NCI-H226 (cell line): ENCODE results near the gene MCM3AP.

ENCODE experiments used
- DNase-seq: peaks from one replicate; pipeline ENCODE4 v3.0.0-alpha.2; 2015

Gene MCM3AP

DNA sequence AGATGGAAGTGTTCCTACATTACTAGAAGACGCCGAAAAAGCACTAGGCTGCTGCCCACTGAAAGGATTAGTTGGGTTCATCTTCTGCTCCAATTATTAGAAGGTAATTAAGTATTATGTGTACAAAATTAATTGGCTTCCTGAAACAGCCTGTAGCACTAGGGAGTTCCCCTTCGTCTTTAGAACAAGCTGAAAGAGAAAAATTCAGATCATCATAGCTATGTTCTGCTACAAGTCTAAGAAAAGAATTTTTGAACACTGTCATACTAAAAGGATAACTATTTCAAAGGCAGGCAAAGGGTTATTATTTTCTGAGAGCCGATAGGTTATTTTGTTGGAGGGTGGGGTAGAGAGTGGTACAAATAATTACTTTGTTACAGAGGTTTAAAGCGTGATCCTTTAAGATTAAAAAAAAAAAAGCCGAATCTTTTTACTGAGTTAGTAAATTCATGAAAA, at the start of gene MCM3AP:
MCM3AP (minus strand) TSS at position 406 of the 456 bp plus-strand sequence; CDS start at position 81, 325 bp downstream.
- DNase-seq: no peak

DNA sequence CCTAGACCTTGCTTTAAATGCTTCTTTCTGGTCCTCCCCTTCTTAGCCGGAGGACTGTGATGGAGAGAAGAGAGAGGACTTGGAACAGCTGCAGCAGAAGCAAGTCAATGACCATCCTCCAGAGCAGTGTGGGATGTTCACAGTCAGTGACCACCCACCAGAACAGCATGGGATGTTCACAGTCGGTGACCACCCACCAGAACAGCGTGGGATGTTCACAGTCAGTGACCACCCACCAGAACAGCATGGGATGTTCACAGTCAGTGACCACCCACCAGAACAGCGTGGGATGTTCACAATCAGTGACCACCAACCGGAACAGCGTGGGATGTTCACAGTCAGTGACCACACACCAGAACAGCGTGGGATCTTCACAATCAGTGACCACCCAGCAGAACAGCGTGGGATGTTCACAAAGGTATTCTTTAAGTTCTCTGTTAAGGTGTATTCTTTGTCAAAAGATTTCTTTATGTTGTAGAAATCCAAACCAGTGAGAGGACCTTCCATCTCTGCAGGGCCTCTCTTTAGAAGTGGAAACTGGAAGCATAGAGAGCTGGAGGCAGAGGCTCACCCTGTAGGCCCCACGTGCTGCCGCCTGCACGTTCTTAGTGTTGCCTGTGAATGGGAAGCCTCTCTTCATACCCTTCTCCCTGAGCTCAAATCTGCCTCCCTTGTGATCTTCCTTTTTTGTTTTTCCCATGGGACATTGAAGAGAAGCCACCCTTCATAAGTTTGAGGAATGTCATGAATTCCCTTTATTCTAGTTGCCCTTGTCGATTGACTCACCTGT, 49.1 kb upstream of the MCM3AP start:
- DNase-seq: no peak

DNA sequence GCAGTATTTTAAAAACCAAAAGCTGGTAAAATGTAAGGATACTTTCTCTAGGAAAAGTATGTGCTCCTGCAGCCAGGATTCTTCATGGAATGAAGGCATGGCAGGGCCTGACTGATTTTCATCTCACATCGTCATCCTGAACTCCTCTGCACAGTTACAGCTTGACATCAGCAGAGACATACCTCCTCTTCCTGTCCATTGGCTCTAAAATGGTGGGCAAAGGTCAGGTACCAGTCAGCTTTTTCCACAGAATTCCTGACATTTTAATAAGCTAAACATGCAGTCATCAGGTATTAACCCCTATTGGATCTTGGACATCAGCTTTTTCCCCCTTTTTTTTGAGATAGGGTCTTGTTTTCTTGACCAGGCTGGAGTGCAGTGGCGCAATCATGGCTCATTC, 44.4 kb upstream of the MCM3AP start:
- no peak for DNase-seq

DNA sequence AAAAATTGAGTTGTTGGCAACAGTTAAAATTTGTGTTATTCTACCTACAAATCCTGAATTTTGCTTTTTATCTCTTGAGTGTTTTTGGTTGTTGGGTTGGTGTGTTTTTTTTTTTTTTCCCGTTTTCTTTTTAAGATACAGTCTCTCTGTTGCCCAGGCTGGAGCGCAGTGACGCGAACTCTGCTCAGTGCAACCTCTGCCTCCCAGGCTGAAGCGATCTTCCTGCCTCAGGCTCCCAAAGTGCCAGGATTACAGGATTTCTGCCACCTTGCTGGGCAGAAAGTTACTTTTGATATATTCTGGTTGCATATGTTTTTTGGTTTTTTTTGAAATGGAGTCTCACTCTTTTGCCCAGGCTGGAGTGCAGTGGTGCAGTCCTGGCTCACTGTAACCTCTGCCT, 42.7 kb upstream of the MCM3AP start:
- no peak for DNase-seq

DNA sequence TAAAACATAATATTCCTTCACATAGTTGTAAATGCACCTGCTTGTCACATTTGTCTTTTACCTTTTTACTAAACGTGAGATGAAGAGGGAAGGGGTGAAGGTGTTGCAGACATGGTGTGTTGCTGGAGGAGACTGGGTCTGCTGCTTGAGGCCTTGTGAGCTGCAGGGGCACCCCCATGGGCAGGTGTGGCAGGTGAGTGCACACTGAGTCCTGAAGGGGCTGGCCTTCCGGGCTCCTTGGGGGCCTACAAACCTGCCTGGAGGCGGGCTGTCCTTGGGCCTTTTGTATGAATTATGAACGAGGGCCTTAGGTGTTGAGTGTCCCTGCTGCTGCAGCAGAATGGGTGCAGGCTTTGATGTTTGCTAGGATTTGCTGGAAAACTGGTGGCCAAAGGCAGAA, 42.3 kb upstream of the MCM3AP start:
- no peak for DNase-seq

DNA sequence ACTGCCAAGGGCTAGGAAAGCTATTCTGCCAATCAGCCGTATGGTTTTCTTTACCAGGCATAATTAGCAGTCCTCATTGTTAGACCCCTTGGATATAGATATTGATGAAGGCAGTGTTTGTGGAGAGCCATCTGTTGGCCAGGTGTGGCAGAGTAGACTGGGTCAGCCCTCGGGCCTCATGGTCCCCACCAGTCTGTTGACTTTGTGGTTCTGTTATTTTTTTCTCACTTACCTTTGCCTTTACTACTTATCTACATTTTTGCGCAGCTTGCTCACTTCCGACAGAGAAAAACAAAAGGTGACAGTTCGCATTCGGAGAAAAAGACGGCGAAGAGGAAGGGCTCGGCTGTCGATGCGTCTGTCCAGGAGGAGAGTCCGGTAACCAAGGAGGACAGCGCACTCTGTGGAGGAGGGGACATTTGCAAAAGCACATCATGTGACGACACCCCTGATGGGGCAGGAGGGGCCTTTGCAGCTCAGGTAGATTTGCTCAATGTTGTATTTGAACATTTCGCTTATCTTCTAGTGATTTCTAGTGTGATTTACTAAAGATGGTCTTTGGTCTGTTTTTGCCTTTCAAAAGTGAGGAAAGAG, 40.8 kb upstream of the MCM3AP start:
- DNase-seq: no peak

DNA sequence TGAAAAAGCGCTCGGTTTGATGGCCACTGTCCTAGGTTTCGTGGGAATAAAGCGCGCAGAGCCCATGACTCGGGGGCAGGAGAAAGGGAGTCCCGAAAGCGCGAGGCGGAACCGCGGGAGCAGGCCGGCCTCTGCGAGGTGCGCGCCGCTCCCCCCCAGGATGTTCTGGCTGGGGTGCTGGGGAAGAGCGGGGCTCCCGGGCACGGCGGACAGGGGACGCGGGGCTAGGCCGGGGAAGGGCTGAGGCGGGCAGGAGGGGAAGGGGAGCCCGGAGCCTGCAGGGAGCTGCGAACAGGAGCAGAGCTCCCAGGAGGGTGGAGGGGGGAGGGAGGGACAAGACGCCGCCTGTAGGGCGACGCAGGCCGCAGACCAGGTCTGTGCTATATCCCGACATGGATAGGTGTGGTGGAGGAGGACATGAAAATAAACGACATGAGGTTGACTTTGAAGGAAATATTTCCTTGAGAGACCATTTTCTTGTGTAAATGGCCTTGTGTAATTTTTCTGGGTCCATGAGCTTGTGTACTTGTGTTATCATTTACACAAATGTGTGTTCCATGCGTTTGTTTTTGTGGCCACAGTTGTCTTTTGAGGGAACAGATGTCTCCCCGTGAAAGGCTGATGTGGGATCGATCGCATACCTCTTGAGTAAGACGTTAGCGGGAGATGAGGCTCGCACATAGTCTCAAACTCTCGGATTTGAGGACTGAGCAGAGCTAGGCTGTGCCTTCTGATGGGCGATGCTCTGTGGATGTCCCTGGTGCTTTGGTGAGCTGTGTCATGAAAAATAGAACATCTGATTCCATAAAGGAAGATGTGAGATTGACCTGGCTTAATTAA, 39.9 kb upstream of the MCM3AP start:
- DNase-seq: peak; percentile 43

DNA sequence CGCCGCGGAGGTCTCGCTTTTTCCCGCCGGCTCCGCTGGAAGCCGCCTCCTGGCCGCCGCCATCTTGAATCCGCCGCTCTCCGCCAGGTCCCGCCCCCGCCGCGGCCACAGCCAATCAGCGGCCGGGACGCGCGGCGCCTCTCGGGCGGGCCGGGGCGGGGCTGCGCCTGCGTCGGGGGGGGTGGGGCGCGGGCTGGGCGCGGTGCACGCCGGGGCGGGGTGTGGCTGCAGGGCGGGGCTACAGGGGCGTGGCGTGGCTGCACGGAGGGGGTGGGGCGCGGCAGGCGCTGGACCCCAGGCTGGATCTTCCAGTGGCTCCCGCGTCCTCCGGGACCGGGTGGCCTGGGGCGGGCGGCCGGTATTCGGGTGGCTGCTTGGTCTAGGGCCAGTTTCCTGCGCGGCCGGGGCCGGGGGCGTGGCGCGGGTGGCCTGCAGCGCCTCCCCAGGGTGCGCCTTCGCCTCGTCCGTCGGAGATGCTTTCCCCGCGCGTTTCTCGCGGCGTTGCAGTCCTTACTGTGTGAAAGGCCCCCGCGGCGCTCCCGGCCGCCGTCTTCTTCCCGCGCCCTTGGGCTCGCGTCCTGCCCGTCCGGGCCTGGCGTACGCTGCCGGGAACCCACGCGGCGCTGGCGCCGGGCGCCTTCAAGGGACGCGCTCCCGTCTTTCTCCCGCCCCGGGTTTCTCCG, 39.1 kb upstream of the MCM3AP start:
- DNase-seq: peak; percentile 54

DNA sequence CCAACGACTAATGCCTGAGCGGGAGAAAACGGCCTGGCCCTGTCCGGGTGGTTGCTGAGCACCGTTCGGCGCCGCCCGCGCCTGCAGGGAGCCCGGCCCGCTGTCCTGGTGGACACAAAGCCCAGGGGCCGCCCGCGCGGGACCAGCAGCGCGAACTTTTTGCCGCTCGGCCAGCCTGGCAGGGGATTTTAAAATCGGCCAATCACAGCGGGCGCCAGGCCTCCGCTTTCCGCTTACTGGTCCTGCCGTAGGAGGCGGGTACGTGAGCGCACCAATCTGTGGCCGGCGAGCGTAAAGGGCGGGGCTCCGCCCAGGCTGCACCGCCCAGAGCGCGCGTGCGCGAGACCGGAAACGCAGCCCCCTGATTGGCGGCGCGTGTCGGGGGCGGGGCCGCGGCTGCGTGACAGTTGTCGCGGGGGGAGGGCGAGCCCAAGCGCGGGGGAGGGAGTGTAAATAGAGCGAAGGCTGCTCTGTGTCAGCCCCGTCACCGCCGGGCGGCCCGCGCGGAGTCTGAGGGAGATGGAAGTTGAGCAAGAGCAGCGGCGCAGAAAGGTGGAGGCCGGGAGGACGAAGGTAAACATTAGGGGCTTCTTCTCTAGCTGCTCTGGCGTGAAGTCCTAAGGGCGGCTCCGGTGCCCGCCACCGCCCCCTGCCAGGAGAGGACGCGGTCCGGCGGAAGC, 38.4 kb upstream of the MCM3AP start, which contains the start of the genes C21orf58 and PCNT:
C21orf58 (minus strand) TSS at position 161 of the 680 bp plus-strand sequence. CDS start 1,132 bp downstream, outside the sequence.
PCNT (plus strand) TSS at position 447 of the 680 bp plus-strand sequence; CDS start at position 520, 73 bp downstream.
- DNase-seq: peak; percentile 95

DNA sequence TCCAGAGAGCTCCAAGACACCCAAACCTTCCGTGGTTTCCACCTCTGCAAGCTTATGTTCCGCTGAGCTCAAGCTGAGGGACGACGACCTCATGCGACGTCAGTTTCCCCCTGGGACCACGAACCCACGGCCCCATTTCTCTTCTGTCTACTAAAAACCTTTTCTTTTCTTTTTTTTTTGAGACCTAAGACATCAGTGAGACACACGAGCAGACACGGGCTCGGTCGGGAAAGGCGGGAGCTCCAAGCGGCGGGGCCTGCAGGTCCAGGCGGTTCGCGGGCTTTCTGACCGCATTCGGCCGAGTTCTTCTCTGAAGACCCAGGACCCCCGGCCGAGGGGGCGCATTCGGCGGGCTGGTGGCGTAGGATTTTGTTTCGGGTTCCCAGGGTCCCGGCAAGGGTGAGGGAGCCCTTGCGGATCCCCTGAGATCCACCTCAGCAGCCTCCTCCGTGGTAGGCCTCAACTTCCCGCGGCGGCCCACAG, 37.9 kb upstream of the MCM3AP start:
- DNase-seq: no peak

DNA sequence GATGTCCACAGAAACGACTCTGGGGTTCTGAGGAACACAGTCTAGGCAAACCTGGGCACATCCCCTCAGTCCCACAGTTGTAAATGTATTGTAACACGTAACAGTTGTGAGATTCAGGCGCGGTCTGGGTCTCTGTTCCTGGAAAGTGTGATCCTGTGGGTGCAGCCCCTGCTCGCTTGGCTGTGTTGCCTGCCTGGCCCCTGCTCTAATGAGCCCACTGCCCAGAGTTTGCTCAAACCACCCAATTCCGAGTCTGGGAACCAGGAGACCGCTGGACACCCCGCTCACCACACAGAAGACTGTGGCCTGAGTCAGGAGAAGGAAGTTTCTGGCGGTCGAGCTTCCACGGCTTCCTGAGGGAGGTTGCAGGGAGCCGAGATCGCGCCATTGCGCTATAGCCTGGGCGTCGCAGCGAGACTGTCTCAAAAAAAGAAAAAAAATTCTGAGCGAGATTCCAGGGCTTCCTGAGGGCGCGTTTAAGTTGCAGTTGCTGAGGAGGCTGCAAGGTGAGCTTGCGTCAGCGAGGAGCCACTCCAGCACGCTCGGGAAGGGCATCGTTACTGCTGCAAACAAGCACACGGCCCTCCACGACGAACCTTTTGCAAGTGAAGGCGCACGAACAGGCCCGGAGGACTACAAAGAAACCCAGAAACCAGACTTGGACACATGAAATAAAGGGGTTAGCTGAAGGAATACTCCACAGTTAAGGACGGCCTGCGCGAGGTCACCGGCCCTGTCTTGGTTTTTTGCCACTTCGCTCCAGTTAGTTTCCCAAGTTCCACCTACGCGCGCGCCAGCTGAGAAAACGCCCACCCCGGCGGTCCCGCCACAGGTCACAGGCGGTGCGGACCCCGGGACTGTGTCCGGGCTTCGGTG, 37.2 kb upstream of the MCM3AP start:
- DNase-seq: no peak

DNA sequence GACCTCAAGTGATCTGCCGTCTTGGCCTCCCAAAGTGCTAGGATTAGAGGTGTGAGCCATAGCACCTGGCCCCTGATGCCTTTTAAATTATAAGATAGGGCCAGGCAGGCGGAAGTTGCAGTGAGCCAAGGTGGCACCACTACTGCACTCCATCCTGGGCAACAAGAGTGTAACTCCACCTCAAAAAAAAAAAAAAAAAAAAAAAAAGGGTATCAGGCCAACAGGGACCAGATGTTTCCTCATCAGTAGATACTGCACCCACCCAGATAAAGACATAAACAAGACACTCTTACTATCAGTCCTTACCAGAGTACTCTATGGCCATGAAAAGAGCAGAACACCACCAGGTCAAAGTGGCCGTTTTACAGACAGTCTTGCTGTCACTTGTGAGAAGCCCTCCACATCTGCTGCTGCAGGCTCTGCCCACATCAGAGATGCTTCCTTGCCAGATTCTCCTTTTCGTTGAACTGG, 35.0 kb upstream of the MCM3AP start:
- no peak for DNase-seq

DNA sequence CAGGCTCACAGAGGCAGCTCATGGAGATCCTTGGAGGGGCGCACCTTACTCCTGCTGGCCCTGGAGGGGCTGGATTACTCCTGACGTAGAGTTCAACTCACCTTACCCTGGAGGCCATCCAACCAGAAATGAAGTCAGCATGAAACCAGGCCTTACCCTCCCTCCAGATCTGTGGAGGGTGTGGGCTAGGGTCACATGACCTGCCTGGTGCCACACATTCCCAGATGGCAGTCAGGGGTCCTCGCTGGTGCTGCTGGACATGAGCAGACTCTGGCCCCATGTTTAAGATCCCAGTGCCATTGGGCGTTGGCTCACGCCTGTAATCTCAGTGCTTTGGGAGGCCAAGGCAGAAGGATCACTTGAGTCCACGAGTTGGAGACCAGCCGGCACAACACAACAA, 33.8 kb upstream of the MCM3AP start:
- DNase-seq: no peak

DNA sequence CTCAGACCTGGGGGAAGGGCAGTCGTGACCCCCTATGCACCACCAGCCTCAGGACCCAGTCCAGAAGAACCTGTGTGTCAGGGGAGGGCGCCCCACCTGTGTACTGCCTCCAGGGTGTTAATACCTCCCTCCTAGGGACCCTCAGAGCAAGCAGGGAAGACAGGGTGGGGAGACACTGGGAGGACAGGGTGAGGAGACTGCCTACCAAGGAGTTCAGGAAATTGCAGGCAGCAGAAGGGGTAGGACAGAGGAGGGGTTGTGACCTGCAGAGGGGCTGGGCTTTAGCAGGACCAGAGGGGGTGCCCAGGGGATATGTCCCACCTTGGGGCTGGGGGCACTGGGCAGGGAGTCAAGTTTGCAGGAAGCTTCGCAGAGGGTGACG, 33.0 kb upstream of the MCM3AP start:
- no peak for DNase-seq

DNA sequence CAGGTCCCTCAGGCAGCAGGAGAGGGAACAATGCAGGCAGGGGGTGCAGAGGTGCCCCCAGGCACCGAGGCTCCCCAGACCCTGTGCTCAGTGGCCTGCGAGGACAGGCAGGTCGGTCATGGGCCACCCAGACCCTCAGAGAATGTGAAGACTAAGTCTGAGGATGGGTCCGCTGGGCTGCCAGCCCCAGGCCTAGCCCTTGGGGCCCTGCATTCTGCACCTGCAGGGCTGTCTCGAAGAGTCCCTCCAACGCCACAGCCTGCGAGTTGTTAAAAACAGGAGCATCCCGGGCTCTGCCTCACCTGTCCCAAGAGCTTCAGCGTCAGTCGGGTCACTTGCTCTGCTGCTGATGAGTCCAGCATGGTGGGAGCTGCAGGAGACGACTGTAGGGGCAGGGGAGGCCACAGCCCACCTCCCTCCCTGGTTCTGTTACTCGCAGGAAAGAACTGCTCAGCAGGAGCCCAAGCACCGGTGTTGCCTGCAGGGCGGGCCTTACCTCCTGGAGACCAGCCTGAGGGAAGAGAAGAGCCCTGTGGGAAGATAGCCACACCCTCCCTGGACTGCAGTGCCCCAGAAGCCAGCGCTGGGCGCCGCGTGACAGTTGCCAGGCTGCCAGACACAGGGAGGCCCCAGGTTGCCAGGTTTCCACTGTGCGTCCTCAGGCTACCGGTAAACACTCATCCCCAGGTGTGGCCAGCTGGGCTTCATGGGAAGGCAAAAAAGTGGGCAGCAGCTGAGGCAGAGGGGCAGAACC, 32.5 kb upstream of the MCM3AP start:
- DNase-seq: no peak

DNA sequence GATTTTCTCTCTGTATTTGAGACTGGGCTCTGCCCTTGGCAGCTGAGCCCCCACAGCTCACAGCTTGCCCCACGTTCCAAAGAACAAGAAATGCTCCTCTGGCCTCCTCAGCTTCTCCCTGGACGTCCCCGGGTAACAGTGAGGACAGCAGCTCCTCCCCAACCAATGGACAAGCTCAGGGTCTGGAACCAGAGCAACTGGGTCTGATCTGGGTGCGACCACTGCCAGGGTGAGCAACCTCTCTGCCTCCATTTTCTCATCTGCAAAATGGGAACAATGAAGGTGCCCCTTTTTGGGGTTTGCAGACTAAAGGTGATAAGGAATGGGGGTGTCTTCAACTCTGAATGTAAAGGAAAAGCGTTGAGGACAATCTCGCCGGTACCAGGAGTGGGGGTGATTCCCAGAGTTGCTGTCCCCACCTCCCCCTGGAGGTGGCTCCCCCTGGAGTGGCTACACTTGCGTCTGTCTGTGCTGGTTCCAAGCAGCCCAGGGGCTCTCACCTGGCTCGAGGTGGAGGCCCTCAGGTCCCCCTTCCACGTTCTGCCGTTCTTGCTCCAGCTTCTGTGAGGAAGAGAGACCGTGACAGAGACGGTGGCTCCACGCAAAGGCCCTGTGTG, 31.4 kb upstream of the MCM3AP start:
- DNase-seq: no peak

DNA sequence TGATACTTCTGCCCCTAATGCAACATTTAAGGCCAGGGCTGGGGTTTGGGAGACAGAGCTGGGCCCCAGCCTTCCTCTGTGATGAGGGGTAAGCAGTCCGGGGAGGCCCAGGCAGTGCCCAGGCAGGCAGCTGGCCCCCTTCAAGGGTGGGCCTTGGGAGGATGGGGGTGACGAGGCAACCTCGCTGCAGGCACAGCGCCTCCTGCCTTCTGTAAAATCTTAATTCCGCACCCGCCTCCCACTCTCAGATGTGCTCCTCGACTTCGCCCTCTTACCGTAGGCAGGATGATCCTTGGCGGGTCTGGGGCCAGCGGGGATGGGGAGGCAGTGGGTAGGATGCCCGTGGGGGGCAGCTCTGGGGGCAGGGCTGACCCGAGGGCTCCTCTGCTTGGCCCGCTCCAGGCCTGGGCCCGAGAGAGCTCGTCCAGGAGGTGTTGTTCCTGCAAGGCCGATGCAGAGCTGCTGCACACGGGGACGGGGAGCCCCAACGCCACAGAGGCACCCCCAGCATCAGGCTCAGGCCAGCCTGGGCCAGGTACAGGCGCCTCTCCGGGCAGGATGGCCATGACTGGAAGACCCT, 29.1 kb upstream of the MCM3AP start:
- no peak for DNase-seq

DNA sequence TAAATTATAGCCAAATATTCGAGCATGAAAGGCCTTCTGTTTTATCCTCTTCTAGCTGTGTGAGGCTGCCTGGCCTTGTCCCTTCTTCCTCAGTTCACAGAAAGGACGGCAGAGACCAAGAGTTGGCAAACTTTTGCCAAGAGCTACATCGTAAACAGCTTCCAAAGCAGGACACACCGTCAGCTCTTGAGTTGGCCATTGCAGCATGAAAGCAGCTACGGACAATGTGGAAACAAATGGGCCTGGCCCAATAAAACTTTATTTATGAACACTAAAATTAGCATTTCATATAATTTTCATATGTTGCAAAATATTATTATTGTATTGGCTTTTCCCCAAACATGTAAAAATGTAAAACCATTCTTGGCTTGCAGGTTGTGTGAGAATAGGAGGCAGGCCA, 27.5 kb upstream of the MCM3AP start:
- DNase-seq: no peak

DNA sequence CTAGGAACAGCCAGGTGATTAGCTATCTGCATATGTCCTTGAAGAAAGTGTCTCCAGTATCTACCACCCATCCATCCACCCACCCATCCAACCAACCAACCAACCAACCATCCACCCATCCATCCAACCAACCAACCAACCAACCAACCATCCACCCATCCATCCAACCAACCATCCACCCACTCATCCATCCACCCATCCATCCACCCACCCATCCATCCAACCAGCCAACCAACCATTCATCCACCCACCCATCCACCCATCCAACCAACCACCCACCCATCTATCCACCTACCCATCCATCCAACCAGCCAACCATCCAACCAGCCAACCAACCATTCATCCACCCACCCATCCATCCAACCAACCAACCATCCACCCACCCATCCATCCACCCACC, 26.2 kb upstream of the MCM3AP start:
- DNase-seq: no peak
